Psoas muscle (tissue), 8 donors: ENCODE measurements around the gene MEX3A. TPM values are rescaled to one million over a fixed set of nuclear protein-coding genes. Genes with fewer than 3 reads are reported as not detected.

ENCODE experiments used
- ATAC-seq, 4 donors: fragments of 200-7000 bp; cut with Tn5 transposase; one replicate each; pipeline ENCODE4 v1.9.1; 2020; ENCODE audit warnings: moderate library complexity in 3 of 4, mild to moderate bottlenecking in 2 of 4
- DNase-seq, 2 donors: peaks; one replicate each; pipeline ENCODE4 v3.0.0-alpha.2; 2020
- H3K27ac ChIP-seq: fragments of 200-600 bp; one replicate; pipeline ENCODE4 v1.8.0; 2022
- H3K27me3 ChIP-seq, 3 donors: fragments of 200-600 bp in 1 of 3; one replicate each; pipeline versions ENCODE4 v1.6.1 to v1.8.0; 2013 to 2022; ENCODE audit warnings: low read length in 2 of 3, mild to moderate bottlenecking in 2 of 3, moderate library complexity in 1 of 3; ENCODE audit not compliant: insufficient read depth in 3 of 3
- H3K36me3 ChIP-seq, 2 donors: fragments of 200-600 bp in 1 of 2; one replicate each; pipeline versions ENCODE4 v1.6.1 to v1.8.0; 2013 to 2022; ENCODE audit warnings: low read depth in 1 of 2, mild to moderate bottlenecking in 1 of 2, moderate library complexity in 1 of 2; ENCODE audit not compliant: insufficient read depth in 1 of 2
- H3K4me1 ChIP-seq: fragments of 200-600 bp; one replicate; pipeline ENCODE4 v1.8.0; 2022
- H3K4me3 ChIP-seq: fragments of 200-600 bp; one replicate; pipeline ENCODE4 v1.8.0; 2022; ENCODE audit warnings: mild to moderate bottlenecking
- H3K9me3 ChIP-seq: fragments of 200-600 bp; one replicate; pipeline ENCODE4 v1.8.0; 2022
- WGBS, 3 donors: extraction: QIAGEN DNeasy Blood & Tissue Kit; methylation state at CpG; one replicate each; pipeline versions ENCODE4 v1.1.6 to v1.1.7; 2013; 5-methylcytosine and 5-hydroxymethylcytosine counted together
- intact Hi-C, 2 donors: fragments of 100-400 bp; cut with DNase I; formaldehyde crosslinking; loops; one replicate each; pipeline versions ENCODE4 v1.11.0 to v1.14.2; 2022
- polyA plus RNA-seq, 3 donors: library from polyadenylated mRNA; stranded (reverse); fragments of 200-250 nt; gene quantifications; one replicate each; pipeline ENCODE4 v1.2.3, GENCODE V29; 2013
- total RNA-seq, 4 donors: library from RNA; stranded (reverse); fragmentation: NEBNext Ultra II Directional in 2 of 4; extraction: Animal tissue kit (Norgen Biotek cat#: 25700) in 2 of 4; gene quantifications; one replicate each; pipeline versions ENCODE4 v1.2.1 to v1.2.4, GENCODE V29; 2021 to 2023
- TF ChIP-seq, protein P1 (sequence below): fragments of 200-600 bp; IDR thresholded peaks from one replicate; pipeline ENCODE4 v1.8.0; 2022; ENCODE audit warnings: antibody characterized with exemption
- donor health status: healthy with polysubstance abuse.
- donor health status: DM: no; HTN: no; CAD: no; lungs with moderate emphysema.
- donor health status: Bipolar disorder and iron deficiency.
- donor health status: healthy.
- donor health status: DM: yes; HTN: yes; CAD: no.
- donor health status: DM: no; HTN: no; CAD: no.
- donor health status: DM: no; HTN: no; CAD: no.
- donor health status: DM: yes; HTN: yes; CAD: no.

MEX3A gene
- total and polyA plus RNA-seq, 7 donors, result 0.06 to 0.42 (median 0.13) TPM

DNA sequence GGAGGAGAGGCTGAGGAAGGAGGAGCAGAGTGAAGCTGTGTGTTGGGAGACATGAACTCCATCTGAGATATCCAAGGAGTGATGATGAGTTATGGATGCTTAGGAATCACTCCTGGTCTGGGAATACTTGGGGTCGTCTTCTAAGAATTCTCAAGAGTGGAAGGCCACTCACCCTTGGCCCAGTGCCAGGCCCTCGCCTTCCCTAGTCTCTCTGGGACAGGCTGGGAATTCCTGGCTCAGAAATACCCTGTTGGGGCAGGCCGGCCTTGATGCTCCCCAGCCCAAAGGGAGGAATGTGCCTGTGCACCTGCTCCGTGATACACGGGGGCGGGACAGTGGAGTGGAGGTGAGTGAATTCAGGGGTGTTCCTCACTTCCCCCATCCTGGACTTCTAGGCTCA is 19.6 kb upstream of the MEX3A start:
- TF ChIP-seq, protein P1, sequence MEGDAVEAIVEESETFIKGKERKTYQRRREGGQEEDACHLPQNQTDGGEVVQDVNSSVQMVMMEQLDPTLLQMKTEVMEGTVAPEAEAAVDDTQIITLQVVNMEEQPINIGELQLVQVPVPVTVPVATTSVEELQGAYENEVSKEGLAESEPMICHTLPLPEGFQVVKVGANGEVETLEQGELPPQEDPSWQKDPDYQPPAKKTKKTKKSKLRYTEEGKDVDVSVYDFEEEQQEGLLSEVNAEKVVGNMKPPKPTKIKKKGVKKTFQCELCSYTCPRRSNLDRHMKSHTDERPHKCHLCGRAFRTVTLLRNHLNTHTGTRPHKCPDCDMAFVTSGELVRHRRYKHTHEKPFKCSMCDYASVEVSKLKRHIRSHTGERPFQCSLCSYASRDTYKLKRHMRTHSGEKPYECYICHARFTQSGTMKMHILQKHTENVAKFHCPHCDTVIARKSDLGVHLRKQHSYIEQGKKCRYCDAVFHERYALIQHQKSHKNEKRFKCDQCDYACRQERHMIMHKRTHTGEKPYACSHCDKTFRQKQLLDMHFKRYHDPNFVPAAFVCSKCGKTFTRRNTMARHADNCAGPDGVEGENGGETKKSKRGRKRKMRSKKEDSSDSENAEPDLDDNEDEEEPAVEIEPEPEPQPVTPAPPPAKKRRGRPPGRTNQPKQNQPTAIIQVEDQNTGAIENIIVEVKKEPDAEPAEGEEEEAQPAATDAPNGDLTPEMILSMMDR, result no peak
- Histone ChIP-seq H3K27ac (peak overlapping the region; percentile 98), H3K36me3 (no peaks in the 10 kb centered on the region), H3K4me1 (peaks cover 41% of the 10 kb centered on the region), H3K4me3 (no peak overlapping the region), H3K27me3 (no peaks in the 10 kb centered on the region), H3K9me3 (no peaks in the 10 kb centered on the region)
- WGBS, 3 donors, result 57 to 71% (median 70%) methylated on average over 6 of the region's 6 CpGs
- DNase-seq (peak; percentile 47 to 62), ATAC-seq (no peak)
- intact Hi-C loops, result no loop called here

DNA sequence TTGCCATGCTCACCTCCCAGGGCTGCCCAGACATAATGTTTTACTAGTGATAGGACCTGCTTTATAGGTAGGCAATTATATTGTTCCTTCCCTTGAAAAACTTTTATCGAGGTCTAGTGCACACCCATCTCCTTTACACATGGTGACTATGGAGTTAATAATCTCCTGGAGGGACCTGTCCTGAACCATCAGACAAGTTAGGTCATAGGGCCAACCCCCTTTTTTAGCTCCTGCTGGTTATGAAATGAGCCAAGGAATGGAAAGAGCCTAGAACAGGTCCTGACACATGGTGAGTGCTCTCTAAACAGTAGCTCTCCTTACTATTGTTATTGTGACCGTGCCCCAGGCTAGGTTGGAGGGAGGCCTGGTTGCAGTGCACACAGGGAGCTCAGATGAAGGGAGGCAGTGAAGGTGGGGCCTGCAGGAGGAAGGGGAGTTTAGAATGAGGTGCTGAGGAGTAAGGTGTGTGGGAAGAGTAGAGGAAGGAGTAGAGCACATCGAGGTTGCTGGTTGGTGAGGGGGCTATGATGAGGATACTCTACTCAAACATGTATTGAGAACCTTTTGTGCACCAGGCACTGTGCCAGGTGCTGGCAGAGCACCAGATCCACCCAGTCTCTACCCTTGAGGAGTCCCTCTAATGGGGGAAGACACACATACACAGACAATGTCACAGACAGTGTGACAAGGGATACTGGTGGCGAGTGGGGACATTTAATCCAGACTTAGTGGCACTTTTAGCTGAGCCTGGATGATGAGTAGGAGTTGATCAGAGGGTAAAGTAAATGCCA is 18.1 kb upstream of the MEX3A start:
- TF ChIP-seq, protein P1, result no peak
- H3K4me1 ChIP-seq, result peaks cover 42% of the 10 kb centered on the region
- H3K4me3 ChIP-seq, result no peak overlapping the region
- H3K9me3 ChIP-seq, result no peaks in the 10 kb centered on the region
- ATAC-seq (no peak), DNase-seq (no peak)
- intact Hi-C loops, result no loop called here
- WGBS, 3 donors, result 60 to 81% (median 69%) methylated on average over 4 of the region's 4 CpGs
- H3K36me3 ChIP-seq, result no peaks in the 10 kb centered on the region
- no peak overlapping the region for H3K27ac ChIP-seq
- no peaks in the 10 kb centered on the region for H3K27me3 ChIP-seq

DNA sequence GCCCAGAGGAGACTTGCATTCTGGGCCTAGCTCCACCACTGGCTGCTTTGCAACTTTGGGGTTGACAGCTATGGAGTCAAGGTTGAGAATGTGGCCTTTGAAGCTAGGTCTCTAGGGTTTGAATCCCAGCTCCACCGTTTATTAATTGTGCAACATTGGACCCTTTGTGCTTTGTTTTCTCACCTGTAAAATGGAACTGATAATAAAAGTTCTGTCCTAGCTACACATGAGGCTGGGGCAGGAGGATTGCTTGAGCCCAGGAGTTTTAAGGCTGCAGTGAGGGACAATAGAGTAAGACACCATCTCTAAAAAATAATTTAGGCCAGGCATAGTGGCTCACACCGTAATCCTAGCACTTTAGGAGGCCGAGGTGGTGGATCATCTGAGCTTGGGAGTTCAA is 17.0 kb upstream of the MEX3A start:
- H3K4me3 ChIP-seq, result no peak overlapping the region
- no peaks in the 10 kb centered on the region for H3K9me3 ChIP-seq
- H3K36me3 ChIP-seq, result no peaks in the 10 kb centered on the region
- no peak overlapping the region for H3K27ac ChIP-seq
- 72 to 86% (median 78%) methylated on average over 3 of the region's 3 CpGs for WGBS, 3 donors
- no peak for ATAC-seq
- intact Hi-C loops, result no loop called here
- H3K27me3 ChIP-seq, result no peaks in the 10 kb centered on the region
- DNase-seq, result no peak
- TF ChIP-seq, protein P1, result no peak
- peaks cover 34% of the 10 kb centered on the region for H3K4me1 ChIP-seq

DNA sequence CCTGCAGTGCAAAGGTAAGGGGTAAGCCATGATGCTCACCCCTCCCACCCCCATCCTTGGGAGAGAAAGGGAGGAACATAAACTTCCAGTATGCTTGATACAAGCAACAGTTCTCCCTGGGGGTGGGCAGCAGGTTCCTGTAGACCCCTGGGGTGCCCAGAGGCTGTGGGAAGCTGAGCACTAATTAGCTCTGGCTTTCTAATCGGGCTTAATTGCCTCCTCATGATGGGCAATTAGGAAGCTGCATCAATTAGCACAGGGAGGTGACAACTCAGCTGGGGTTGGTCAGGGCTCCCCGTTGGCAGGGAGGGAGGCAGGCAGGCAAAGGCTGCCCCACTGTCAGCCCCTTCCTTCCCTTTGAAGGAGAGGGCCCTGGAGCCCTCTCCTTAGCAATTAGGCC is 16.5 kb upstream of the MEX3A start:
- no peak overlapping the region for H3K27ac ChIP-seq
- intact Hi-C loops, result no loop called here
- H3K4me1 ChIP-seq, result peaks cover 30% of the 10 kb centered on the region
- H3K36me3 ChIP-seq, result no peaks in the 10 kb centered on the region
- DNase-seq, result no peak
- H3K4me3 ChIP-seq, result no peak overlapping the region
- 69 to 87% (median 72%) methylated on average over 2 of the region's 2 CpGs for WGBS, 3 donors
- ATAC-seq, result no peak
- H3K27me3 ChIP-seq, result no peaks in the 10 kb centered on the region
- no peaks in the 10 kb centered on the region for H3K9me3 ChIP-seq
- TF ChIP-seq, protein P1, result no peak
